ENCODE data around the gene PLBD1.

PLBD1 gene, protein sequence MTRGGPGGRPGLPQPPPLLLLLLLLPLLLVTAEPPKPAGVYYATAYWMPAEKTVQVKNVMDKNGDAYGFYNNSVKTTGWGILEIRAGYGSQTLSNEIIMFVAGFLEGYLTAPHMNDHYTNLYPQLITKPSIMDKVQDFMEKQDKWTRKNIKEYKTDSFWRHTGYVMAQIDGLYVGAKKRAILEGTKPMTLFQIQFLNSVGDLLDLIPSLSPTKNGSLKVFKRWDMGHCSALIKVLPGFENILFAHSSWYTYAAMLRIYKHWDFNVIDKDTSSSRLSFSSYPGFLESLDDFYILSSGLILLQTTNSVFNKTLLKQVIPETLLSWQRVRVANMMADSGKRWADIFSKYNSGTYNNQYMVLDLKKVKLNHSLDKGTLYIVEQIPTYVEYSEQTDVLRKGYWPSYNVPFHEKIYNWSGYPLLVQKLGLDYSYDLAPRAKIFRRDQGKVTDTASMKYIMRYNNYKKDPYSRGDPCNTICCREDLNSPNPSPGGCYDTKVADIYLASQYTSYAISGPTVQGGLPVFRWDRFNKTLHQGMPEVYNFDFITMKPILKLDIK

DNA sequence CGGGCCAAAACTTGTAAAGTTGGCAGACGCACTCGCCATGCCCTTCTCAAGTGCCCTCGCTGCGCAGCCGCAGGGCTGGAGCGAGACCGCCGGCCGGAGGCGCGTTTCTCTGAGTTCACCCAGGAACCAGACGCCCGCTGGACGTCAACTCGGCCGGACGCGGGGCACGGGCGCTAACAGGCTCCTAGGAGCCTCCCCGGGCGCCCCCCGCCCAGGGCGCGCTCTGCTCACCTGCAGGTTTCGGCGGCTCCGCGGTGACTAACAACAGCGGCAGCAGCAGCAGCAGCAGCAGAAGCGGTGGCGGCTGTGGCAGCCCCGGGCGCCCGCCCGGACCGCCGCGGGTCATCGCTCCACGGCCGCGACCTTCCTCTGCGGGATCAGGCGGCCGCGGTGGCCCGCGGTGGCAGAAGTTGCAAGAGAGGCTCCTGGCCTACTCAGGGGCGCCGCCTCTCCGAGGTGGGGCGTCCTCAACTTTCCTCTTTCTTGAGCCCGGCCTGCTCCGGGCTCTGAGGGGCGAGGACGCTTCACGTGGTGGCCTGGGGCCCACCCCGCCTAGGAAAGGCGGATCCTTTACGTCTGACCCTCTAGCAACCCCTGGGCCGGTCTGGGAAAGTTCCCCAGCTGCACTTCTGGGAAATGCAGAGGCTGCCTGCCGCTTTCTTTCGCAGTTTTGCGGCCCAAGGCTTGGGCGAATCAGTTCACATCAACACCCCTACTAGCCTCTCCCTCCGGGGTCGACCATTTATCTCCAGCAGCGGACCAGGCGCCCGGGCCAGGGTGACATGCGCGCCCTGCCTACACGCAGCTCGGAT, at the start of gene PLBD1:
PLBD1 (minus strand) TSS at position 533 of the 812 bp plus-strand sequence; CDS start at position 346, 187 bp downstream.
- in situ Hi-C loops (cut with HindIII; ENCODE audit: low sequenced_read_pairs), result no loop called here

DNA sequence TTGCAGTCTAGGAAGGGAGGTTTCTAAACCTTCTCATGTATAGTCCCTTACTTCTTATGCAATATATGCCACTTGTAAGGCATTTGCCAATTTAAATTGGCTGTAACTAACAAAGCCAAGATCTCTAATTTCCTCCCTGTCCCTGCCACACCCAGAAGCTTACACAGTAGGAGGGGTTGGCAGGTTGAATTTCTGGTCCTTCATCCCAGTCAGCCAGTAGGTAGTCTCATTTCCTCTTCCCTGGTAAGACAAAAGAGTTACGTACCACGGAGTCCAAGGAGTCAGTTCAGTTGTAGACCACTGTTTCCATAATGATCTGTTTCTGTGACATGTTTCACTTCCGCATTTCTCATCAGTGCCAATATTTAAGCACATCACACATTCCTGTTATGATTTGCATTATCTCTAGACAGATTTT, 47.0 kb upstream of the PLBD1 start:
- in situ Hi-C loops (cut with HindIII; ENCODE audit: low sequenced_read_pairs), result loop anchor here (5.0 kb wide), 1 partner anchor 63 kb away; no protein-coding TSS in a partner anchor

DNA sequence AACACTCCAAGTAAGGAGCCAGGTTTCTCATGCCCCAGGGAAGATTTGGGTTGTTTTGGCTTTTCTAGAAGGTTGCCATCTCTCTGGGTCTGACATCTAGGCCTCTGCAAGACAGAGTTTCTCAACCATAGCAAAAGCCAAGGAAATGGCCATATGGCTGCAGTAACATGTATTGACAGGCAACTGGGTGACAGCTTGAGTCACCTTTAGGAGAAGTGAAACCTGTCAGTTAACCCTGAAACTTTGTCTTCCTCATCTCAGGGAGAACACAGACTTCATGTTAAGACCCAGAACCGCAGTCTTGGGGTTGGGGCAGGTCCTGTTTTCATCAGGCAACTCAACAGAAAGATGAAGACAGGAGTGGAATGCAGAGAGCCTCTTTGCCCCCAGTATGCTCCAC, 46.0 kb upstream of the PLBD1 start:
- in situ Hi-C loops (cut with HindIII; ENCODE audit: low sequenced_read_pairs), result no loop called here

DNA sequence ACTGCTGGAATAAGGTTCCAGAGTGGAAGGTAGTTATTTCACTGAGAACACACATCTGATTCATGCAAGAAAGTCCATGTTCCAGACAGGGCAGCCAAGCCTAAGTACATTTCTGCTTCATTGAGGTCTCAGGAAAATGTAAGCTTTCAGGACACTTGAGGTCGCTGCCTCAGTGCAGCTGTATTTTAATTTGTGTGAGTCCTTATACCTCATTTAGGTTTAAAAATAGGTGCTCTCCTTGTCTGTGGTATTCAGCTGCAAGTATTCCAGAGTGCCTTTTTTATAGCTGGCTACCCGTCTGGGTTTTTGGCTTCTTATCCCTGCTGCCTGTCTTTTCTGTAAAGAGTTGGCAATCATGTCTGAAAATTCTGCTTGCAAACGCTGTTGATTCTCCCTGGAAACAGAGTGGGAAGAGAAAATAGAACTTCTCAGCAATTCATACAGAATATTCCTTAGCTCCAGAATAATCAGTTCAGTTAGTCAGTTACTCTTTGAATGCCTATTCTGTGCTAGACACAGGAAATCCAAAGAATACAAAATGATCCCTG, 45.3 kb upstream of the PLBD1 start:
- in situ Hi-C loops (cut with HindIII; ENCODE audit: low sequenced_read_pairs), result no loop called here

DNA sequence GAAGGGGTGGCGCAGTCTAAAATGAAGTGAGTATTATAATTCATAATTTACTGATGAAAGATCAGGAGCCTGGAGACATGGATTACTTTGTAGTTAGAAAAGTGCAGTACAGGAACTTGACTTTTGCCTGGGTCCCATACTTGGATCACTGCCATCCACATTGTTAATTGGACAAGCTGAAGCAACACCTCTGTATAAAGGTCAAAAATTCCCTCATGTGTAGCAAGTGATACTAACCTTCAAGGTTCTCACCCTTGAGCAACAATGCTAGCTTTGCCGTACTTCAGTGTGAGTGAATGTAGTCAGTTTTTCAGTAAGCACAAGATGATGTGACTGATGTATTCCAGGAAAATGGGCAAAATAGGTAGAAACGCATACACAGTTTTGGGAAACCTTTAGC, 44.6 kb upstream of the PLBD1 start:
- in situ Hi-C loops (cut with HindIII; ENCODE audit: low sequenced_read_pairs), result no loop called here

DNA sequence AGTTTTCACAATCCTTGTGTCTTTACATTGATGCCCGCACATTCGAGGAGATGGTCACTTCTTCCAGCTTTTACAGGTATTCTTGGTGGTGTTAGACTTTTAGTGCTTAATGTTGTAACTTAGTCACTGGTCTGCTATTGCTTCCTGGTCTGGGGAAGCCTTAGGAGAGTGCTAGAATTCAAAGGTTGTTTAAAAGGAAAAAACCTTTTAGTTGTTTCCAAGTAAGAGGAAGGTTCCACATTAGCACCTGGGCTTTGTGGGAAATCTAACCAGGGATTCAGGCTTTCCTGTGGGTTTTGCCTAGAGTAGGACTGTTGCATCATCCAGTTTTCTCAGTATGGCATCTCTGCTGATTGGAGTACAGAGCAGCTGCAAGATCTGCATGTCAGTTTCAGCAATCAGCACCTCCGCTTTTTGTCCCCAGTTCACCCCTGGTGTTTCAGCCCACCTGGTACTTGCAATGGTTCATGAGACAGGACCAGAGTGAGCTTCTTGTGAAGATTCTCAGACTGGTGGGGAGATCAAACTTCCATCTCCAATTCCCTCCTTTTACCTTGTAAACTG, 44.0 kb upstream of the PLBD1 start:
- in situ Hi-C loops (cut with HindIII; ENCODE audit: low sequenced_read_pairs), result no loop called here

DNA sequence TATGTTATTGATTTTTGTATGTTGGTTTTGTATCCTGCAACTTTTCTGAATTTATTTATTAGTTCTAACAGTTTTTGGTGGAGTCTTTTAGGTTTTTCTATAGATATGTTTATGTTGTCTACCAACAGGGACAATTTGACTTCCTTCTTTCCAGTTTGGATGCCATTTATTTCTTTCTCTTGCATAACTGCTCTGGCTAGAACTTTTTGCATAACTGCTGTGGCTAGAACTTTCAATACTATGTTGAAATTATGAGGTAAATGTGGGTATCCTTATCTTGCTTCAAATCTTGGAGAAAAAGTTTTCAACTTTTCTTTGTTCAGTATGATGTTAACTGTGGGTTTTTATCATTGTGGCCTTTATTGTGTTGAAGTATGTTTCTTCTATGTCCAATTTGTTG, 39.9 kb upstream of the PLBD1 start:
- in situ Hi-C loops (cut with HindIII; ENCODE audit: low sequenced_read_pairs), result no loop called here

DNA sequence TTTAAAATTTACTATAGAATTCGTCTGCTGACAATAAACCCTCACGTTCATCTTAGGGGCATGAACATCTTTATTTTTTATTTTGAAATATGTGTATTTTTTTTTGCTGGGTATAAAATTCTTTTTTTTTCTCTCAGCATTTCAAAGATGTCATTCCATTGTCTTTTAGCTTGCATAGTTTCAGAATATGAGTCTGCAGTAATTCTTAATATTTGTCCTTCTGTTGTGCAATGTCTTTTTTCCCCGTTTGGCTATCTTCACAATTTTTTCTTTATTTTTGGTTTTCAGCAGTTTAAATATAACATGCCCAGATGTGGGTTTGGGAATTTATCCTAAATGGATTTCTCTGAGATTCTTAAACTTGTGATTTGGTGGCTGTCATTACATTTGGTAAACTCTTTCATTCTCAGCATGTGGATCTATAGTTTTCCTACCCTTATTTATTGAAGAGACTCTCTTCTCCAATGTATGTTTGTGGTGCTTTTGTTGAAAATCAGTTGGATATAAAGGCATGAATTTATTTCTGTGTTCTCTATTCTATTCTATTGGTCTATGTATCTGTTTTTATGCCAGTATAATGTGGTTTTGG, 37.8 kb upstream of the PLBD1 start:
- in situ Hi-C loops (cut with HindIII; ENCODE audit: low sequenced_read_pairs), result no loop called here

DNA sequence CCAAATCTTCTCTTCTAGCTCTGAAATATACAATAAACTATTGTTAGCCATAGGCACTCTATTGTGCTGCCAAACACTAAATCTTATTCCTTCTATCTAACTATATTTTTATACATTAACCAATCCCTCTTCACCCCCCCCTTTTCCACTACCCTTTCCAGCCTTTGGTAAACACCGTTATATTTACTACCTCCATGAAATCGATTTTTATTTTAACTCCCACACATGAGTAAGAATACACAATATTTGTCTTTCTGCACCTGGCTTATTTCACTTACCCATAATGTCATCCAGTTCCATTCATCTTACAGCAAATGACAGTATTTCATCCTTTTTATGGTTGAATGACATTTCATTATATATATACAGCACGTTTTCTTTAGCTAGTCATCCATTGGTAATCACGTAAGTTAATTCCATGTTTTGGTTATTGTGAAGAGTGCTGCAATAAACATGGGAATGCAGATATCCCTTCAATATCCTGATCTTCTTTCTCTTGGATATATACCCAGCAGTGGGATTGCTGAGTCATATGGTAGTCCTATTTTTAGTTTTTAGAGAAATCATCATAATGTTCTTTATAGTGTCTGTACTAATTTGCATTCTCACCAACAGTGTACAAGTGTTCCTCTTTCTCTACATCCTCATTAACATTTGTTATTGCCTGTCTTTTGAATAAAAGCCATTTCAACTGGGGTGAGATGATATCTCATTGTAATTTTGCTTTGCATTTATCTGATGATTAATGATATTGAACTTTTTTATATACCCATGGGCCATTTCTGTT, 34.2 kb upstream of the PLBD1 start:
- in situ Hi-C loops (cut with HindIII; ENCODE audit: low sequenced_read_pairs), result no loop called here

DNA sequence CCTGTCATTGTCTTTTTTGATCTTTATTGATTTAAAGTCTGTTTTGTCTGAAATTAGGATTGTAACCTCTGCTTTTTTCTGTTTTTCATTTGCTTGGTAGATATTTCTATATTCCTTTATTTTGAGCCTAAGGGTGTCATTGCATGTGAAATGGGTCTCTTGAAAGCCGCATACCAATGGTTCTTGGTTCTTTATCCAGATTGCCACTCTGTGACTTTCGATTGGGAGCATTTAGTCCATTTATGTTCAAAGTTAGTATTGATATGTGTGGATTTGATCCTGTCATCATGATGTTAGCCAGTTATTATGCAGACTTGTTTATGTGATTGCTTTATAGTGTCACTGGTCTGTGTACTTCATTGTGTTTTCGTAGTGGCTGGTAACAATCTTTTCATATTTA, 29.8 kb upstream of the PLBD1 start:
- in situ Hi-C loops (cut with HindIII; ENCODE audit: low sequenced_read_pairs), result no loop called here

DNA sequence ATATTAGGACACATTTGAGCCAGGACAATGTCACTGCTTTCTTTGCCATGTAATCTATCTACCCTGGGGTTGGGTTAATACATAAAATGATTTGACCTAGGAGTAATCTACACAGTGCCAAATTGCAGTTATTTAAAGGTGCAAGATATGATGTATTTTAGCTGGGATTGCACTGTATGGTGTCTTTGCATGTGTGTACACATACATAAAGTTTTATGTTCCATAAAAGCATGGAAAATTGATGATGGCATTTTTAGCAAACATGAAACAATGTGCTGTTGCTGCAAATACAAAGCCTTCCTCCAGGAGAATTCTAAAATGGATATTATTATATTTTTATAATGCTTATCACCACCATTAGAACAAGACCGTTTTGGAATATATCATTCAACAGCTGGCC, 24.0 kb upstream of the PLBD1 start:
- in situ Hi-C loops (cut with HindIII; ENCODE audit: low sequenced_read_pairs), result no loop called here

DNA sequence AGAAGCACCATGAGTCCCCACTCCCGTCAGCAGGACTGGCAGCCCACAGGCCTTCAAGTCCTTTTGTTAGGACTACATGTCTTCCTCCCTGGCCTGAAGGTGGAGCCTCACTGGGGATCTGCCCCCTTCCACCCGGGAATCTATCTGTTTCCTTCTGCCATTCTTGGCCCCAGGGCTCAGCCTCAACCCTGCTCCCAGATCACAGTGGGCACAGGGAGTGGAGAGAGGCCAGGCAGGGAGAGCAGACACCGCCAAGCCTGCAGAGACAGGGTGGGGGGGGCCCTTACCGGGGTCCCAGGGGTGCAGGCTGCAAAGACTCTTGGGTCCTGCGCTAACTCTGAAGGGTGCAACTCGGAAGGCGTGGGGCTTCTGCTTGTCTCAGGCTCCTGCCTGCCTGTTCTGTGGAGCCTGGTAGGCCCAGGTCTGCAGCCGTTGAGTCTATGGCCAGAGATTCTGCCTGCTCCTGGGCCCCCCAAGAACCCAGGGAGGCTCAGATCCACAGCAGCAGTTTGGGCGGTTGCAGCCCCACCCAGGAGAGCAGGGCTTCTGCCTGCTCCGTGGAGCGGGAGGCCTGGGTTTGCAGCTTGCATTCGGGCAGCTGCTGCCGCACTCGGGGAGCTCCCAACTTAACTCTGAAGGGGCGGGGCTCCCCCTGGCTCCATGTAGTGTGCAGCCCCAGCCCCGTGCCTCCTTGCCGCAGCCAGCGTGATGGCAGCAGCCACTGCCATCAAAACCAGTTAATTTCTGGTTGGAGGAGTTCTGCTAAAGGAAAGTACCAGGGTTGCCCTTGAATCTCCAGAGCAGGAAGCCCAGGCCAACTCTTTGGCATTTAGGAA, 21.7 kb upstream of the PLBD1 start:
- in situ Hi-C loops (cut with HindIII; ENCODE audit: low sequenced_read_pairs), result no loop called here

DNA sequence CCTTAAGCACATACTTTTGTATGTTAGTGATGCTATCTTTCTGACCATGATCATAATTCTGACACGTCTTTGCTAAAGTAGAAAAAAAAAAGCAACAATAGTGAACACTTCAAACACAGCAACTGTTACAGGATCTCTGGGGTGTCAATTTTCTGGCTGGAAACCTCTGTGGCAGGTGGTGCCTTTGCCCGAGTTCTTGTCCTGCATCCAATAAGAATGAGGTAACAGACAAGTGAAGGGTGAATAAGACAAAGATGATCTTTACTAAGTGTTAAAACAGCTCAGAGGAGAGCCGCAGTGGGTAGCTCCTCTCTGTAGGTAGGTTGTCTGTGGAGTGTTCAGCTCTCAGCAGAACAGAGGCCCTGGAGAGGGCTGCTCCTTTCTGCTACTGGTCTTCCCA, 20.9 kb upstream of the PLBD1 start:
- in situ Hi-C loops (cut with HindIII; ENCODE audit: low sequenced_read_pairs), result no loop called here

DNA sequence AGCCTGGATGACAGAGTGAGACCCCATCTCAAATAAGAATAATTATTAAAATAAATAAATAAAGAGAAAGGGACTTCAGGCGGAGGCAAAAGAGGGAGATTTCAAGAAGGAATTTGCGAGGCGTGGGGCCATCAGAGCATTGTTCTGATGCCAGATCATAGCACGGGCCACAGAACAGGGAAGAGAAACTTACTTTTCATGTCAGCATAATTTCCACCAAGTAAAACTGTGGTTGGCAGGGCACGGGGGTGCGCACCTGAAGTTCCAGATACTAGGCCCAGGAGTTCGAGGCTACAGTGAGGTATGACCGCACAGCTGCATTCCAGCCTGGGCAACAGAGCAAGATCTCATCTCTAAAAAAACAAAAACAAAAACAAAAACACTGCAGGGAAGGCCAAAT, 11.0 kb upstream of the PLBD1 start:
- in situ Hi-C loops (cut with HindIII; ENCODE audit: low sequenced_read_pairs), result no loop called here

DNA sequence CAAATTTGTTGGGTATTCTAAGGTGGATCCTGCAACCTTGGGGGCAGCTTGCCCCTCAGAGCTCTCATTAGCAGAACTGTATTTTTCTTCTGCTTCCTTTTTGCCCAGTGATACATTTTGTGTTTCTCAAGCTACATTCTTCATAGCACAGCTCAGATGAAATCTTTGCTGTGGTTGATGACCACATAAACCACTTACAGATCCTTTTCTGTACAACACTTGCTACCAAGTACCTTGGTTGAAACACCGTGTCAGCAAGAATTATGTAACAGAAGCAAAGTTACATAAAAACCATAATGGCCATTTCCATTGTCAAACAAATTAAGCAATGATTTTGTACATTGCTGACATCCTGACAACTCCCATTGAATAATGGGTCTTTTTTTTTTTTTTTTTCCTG, 9.7 kb upstream of the PLBD1 start:
- in situ Hi-C loops (cut with HindIII; ENCODE audit: low sequenced_read_pairs), result no loop called here

DNA sequence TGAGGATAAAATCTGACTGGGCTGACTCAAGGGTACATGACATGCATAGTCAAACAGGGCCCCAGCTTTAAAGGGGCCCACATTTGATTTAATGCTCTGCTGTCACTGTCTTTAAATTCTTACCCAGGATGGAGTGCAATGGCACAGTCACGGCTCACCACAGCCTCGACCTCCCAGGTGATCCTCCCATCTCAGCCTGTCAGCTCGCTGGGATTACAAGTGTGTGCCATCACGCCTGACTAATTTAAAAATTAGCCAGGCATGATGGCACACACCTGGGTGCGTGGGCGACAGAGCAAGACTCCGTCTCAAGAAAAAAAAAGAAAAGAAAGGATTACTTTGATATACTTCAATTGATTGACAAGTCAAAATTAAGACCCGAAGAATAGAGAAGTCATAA, 9.2 kb upstream of the PLBD1 start:
- in situ Hi-C loops (cut with HindIII; ENCODE audit: low sequenced_read_pairs), result no loop called here

DNA sequence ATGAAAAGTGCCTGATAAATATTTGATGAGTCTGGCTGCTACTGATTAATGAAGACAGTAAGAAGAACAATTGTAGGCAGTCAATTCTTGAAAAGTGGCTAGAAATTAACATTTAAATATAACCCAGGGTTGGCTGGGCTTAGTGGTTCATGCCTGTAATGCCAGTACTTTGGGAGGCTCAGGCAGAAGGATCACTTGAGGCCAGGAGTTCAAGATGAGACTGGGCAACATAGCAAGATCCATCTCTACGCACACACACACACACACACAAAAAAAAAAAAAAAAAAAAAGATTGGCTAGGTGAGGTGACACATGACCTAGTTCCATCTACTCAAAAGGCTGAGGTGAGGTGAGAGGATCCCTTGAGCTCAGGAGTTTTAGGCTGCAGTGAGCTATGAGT, 7.9 kb upstream of the PLBD1 start:
- in situ Hi-C loops (cut with HindIII; ENCODE audit: low sequenced_read_pairs), result no loop called here

DNA sequence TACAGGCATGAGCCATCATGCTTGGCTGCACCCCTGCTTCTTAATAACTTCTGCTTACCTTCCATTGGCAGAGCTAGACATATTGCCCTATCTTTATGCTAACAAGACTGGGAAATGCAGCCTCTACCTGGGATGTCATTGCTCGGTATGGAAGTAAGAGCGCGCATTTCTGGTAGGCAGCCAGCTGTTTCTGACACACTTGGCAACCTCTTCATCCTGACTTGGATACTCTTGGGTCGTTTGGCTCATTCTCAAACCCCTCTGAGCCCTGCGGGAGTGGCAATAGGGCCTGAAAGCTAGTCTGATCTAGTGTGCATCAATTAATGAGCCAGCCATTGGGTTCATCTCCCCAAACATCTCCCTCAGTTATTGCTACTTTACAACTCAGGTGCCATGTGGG, 5.4 kb upstream of the PLBD1 start:
- in situ Hi-C loops (cut with HindIII; ENCODE audit: low sequenced_read_pairs), result no loop called here

DNA sequence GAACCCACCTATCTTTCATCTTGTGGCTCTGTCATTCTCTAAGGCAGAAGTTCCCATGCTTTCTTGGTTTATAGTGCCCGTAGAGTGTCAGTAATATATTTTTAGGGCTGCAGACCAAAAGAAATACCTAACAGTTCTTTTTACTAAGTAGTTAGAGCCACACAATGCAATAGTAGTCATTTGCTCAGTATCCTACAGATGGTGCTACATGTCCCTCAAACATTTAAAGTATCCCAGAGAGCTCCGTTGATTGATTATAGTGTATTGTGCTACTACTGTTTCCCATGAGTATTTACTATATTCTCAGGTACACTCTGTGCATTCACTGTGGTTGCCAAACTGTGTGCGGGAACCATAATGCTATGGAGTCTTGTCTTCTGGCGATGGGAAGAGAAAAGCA, 4.7 kb upstream of the PLBD1 start:
- in situ Hi-C loops (cut with HindIII; ENCODE audit: low sequenced_read_pairs), result no loop called here
